H1 (cell line): ENCODE results near the gene NOC3L. TPM values are rescaled to one million over a fixed set of nuclear protein-coding genes. Genes with fewer than 3 reads are reported as not detected.

Experiments
- EP300 ChIP-seq, 2 experiments: IDR thresholded peaks; 1 replicate in 1 of 2; 2 replicates in 1 of 2; pipeline ENCODE4 v1.6.1; 2011 to 2012; ENCODE audit warnings: low read depth in 2 of 2, low read length in 2 of 2, mild to moderate bottlenecking in 2 of 2, borderline replicate concordance in 1 of 2, inconsistent platforms in 1 of 2, moderate library complexity in 1 of 2
- GTF2F1 ChIP-seq: IDR thresholded peaks from 2 replicates; pipeline ENCODE4 v1.6.1; 2012; ENCODE audit warnings: low read depth, low read length, improper control_type of control experiment, borderline replicate concordance
- SIN3A ChIP-seq, 2 experiments: IDR thresholded peaks in 1 of 2; conservative IDR thresholded peaks in 1 of 2; 2 replicates each; pipeline ENCODE4 v1.6.1; 2011 to 2012; ENCODE audit warnings: low read length in 2 of 2, improper control_type of control experiment in 1 of 2, low read depth in 1 of 2, mild to moderate bottlenecking in 1 of 2
- YY1 ChIP-seq: IDR thresholded peaks from 2 replicates; pipeline ENCODE4 v1.6.1; 2011; ENCODE audit warnings: low read depth, mild to moderate bottlenecking, low read length
- polyA plus RNA-seq, 7 experiments: library from polyadenylated mRNA; depleted of rRNA in 3 of 7; stranded (reverse) in 5 of 7; unstranded in 2 of 7; fragments of >200 nt in 5 of 7; fragments of 200-250 nt in 2 of 7; gene quantifications; 1 replicate in 5 of 7; 2 replicates in 1 of 7; 4 replicates in 1 of 7; pipeline versions ENCODE4 v1.2.1 to v1.2.3, GENCODE V29; 2011 to 2013; ENCODE audit warnings: missing spikeins in 2 of 7, mixed read lengths in 2 of 7
- total RNA-seq: library from RNA; stranded (reverse); fragmentation: NEBNext Ultra II Directional; extraction: Animal tissue kit (Norgen Biotek cat#: 25700); gene quantifications from 2 replicates; pipeline ENCODE4 v1.2.1, GENCODE V29; 2021

Gene NOC3L
- total and polyA plus RNA-seq, 2 of the 8 experiments (the other 6 are each of a cell fraction or from before 2014, with no cell fraction given): 7.1 to 39.1 TPM

DNA sequence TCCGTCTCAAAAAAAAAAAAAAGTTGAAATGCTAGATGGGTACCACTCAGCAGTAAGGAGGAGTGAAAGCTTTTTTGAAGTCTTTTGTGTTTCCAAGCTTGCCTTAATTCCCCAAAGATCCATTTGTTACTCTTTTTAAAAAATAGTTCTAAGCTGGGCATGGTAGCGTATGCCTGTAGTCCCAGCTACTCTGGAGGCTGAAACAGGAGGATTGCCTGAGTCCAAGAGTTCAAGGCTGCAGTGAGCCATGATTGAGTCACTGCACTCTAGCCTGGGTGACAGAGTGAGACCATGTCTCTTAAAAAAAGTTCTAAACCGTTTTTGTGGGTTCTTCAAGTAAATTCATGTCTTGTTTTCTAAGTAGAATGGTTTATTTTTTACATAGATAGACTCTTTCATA is 44.9 kb upstream of the NOC3L start (continued):
- TF ChIP-seq GTF2F1 (no peak), YY1 (no peak), EP300 (IDR thresholded peaks at IDR 0.05; ENCODE audit: borderline replicate concordance in 1 of 2, low read depth in 2 of 2, low read length in 2 of 2) (no peak), SIN3A (conservative IDR thresholded peaks at IDR 0.05 in 1 of 2, IDR thresholded peaks at IDR 0.05 in 1 of 2; ENCODE audit: low read depth in 1 of 2, low read length in 2 of 2) (no peak)
